ENCODE results near the gene TATDN2. TPM values are rescaled to one million over a fixed set of nuclear protein-coding genes. Genes with fewer than 3 reads are reported as not detected.
A peak's percentile ranks its signal among the peaks of the same experiment; 100 is the strongest.

Gene TATDN2
- total and polyA plus RNA-seq, 9 of the 15 experiments (the other 6 are each of a cell fraction or from before 2014, with no cell fraction given), result 5.2 to 44.7 (median 25.8) TPM

- TF ChIP-seq AFF1 (IDR thresholded peaks at IDR 0.05; ENCODE audit: low read depth in 1 of 2, partially characterized antibody in 2 of 2) (no peak), SRSF7 (optimal IDR thresholded peaks at IDR 0.05; ENCODE audit: low read depth, low read length) (no peak), CC2D1A (IDR thresholded peaks at IDR 0.05) (0 out of 2 replicates have a peak, but pooled peaks have one; percentile 11), MNT (conservative IDR thresholded peaks at IDR 0.05) (peak in 1 of 2 experiments; percentile 67), HMGXB4 (CRISPR knock-in tag; IDR thresholded peaks at IDR 0.05) (peak; percentile 55), HMBOX1 (IDR thresholded peaks at IDR 0.05) (no peak), SPI1 (IDR thresholded peaks at IDR 0.05; ENCODE audit: borderline replicate concordance, low read depth, low read length) (no peak), ZNF124 (CRISPR knock-in tag; IDR thresholded peaks at IDR 0.05) (no peak), SMAD4 (CRISPR knock-in tag; conservative IDR thresholded peaks at IDR 0.05) (peak; percentile 83), ZNF408 (CRISPR knock-in tag; IDR thresholded peaks at IDR 0.05; ENCODE audit: low read depth) (no peak), NRF1 (conservative IDR thresholded peaks at IDR 0.05 in 1 of 2, IDR thresholded peaks at IDR 0.05 in 1 of 2) (peak; percentile 87 to 89), CHD4 (IDR thresholded peaks at IDR 0.05; ENCODE audit: insufficient read depth, insufficient replicate concordance, low read depth, low read length, poor library complexity, severe bottlenecking) (peak; percentile 0), MYNN (IDR thresholded peaks at IDR 0.05) (no peak), MYNN (CRISPR knock-in tag; IDR thresholded peaks at IDR 0.05) (no peak), NR4A1 (CRISPR knock-in tag; IDR thresholded peaks at IDR 0.05) (no peak), NR4A1 (tag; IDR thresholded peaks at IDR 0.05) (0 out of 2 replicates have a peak, but pooled peaks have one; percentile 24), ZNF644 (tag; IDR thresholded peaks at IDR 0.05; ENCODE audit: low read depth) (no peak), ZBTB1 (CRISPR knock-in tag; IDR thresholded peaks at IDR 0.05; ENCODE audit: borderline replicate concordance, low read depth) (no peak; the same call in 1 of the 2 replicates), GABPB1 (CRISPR knock-in tag; IDR thresholded peaks at IDR 0.05) (peak; percentile 70)
Measured at GRCh38 chr3:10248184-10248983, at the start of gene TATDN2 (continued).

Data from K562 (cell line).